HepG2 (cell line): ENCODE measurements around the gene PRDX4. TPM values are rescaled to one million over a fixed set of nuclear protein-coding genes. Genes with fewer than 3 reads are reported as not detected.

Source experiments
- ATAC-seq: fragments of 200-7000 bp; cut with Tn5 transposase; 3 replicates; pipeline ENCODE4 v1.9.1; 2020; ENCODE audit warnings: mild to moderate bottlenecking, moderate library complexity
- BruUV-seq: library from RNA; stranded (reverse); fragments of 400-500 nt; replicated peaks from 2 replicates; lab custom pipeline; 2021; lab: Mats Ljungman, UMichigan
- CTCF ChIA-PET: fragments of 300-600 bp; formaldehyde crosslinking; extraction: SDS; loops from one replicate; lab custom pipeline; 2021; ENCODE audit warnings: low total read pairs, inconsistent platforms, low intra/inter-chr PET ratio; lab: Yijun Ruan, JAX
- POLR2A ChIA-PET: fragments of 350-600 bp; sonication (Branson Sonifier 250); formaldehyde crosslinking; loops from one replicate; lab custom pipeline; 2020; ENCODE audit warnings: antibody characterized with exemption, inconsistent platforms; lab: Yijun Ruan, JAX
- DNase-seq: peaks from one replicate; pipeline ENCODE4 v3.0.0-alpha.2; 2015; ENCODE audit warnings: low spot score
- FAIRE-seq: peaks from 3 replicates; lab custom pipeline; 2011; peaks lifted over from hg19 to GRCh38; lab: Jason Lieb, UNC
- H2AFZ ChIP-seq: one replicate; pipeline ENCODE4 v1.6.1; 2011; ENCODE audit warnings: low read length, inconsistent platforms
- H3K27ac ChIP-seq: fragments of 300-600 bp; 3 replicates; pipeline ENCODE4 v1.8.0; 2011; ENCODE audit warnings: mixed run types, mild to moderate bottlenecking, mixed read lengths, low read length, inconsistent platforms; ENCODE audit not compliant: insufficient read depth; ENCODE audit errors: extremely low read length
- H3K27me3 ChIP-seq, 2 experiments: fragments of 200-600 bp in 1 of 2; 2 replicates in 1 of 2; 3 replicates in 1 of 2; pipeline versions ENCODE4 v1.6.0 to v1.8.0; 2011; ENCODE audit warnings: low read length in 2 of 2, mild to moderate bottlenecking in 2 of 2, moderate library complexity in 2 of 2, inconsistent platforms in 1 of 2; ENCODE audit not compliant: insufficient read depth in 2 of 2, control insufficient read depth in 1 of 2
- H3K36me3 ChIP-seq, 2 experiments: fragments of 200-600 bp in 1 of 2; replicated peaks in 1 of 2; 2 replicates in 1 of 2; 3 replicates in 1 of 2; pipeline versions ENCODE4 v1.5.1 to v1.8.0; 2011; ENCODE audit warnings: low read length in 2 of 2, inconsistent platforms in 1 of 2; ENCODE audit not compliant: insufficient read depth in 2 of 2, control insufficient read depth in 1 of 2
- H3K4me1 ChIP-seq: 2 replicates; pipeline ENCODE4 v1.5.1; 2012; ENCODE audit warnings: low read length, inconsistent platforms; ENCODE audit not compliant: insufficient read depth
- H3K4me2 ChIP-seq: 2 replicates; pipeline ENCODE4 v1.6.0; 2011; ENCODE audit warnings: low read depth, low read length, inconsistent platforms
- H3K4me3 ChIP-seq, 3 experiments: fragments of 200-600 bp in 1 of 3; sonication (generic), shearing (Covaris generic) in 1 of 3; replicated peaks in 1 of 3; 2 replicates each; pipeline ENCODE4 v1.5.1; 2011 to 2016; ENCODE audit warnings: low read length in 3 of 3, inconsistent platforms in 2 of 3, low read depth in 2 of 3, mild to moderate bottlenecking in 2 of 3, control low read depth in 1 of 3, mixed read lengths in 1 of 3; ENCODE audit not compliant: insufficient read depth in 1 of 3
- H3K79me2 ChIP-seq: one replicate; pipeline ENCODE4 v1.6.1; 2011; ENCODE audit warnings: low read length, inconsistent platforms; ENCODE audit not compliant: insufficient read depth
- H3K9ac ChIP-seq: 2 replicates; pipeline ENCODE4 v1.6.0; 2011; ENCODE audit warnings: mild to moderate bottlenecking, low read depth, low read length, inconsistent platforms; ENCODE audit not compliant: insufficient read depth
- H3K9me3 ChIP-seq: 2 replicates; pipeline ENCODE4 v1.5.1; 2012; ENCODE audit warnings: mild to moderate bottlenecking, low read length
- H4K20me1 ChIP-seq: 2 replicates; pipeline ENCODE4 v1.6.0; 2011; ENCODE audit warnings: inconsistent platforms, mild to moderate bottlenecking, low read length, moderate library complexity; ENCODE audit not compliant: insufficient read depth
- CENPT ChIP-seq: sonication (generic); formaldehyde crosslinking; IDR thresholded peaks from 2 replicates; pipeline ENCODE4 v1.8.0; 2022; ENCODE audit warnings: low read depth, mild to moderate bottlenecking, moderate library complexity, missing genetic modification reagents
- FOXP4 ChIP-seq: sonication (generic); formaldehyde crosslinking; IDR thresholded peaks from 2 replicates; pipeline ENCODE4 v1.4.0; 2020; ENCODE audit warnings: missing genetic modification reagents
- HIVEP1 ChIP-seq: sonication (generic); formaldehyde crosslinking; IDR thresholded peaks from 2 replicates; pipeline ENCODE4 v1.4.0; 2020; ENCODE audit warnings: mild to moderate bottlenecking, missing genetic modification reagents
- KMT2A ChIP-seq: sonication (generic); formaldehyde crosslinking; IDR thresholded peaks from 2 replicates; pipeline ENCODE4 v1.4.0; 2020; ENCODE audit warnings: missing genetic modification reagents
- MTF2 ChIP-seq: sonication (generic); formaldehyde crosslinking; IDR thresholded peaks from 2 replicates; pipeline ENCODE4 v1.5.0; 2020; ENCODE audit warnings: missing genetic modification reagents, borderline replicate concordance
- MYNN ChIP-seq: sonication (generic); formaldehyde crosslinking; IDR thresholded peaks from 2 replicates; pipeline ENCODE4 v1.4.0; 2020; ENCODE audit warnings: mild to moderate bottlenecking, low read depth, missing genetic modification reagents
- NFKB2 ChIP-seq: sonication (generic); formaldehyde crosslinking; IDR thresholded peaks from 2 replicates; pipeline ENCODE4 v1.4.0; 2020; ENCODE audit warnings: missing genetic modification reagents, borderline replicate concordance
- RBFOX2 ChIP-seq: fragments of 200-400 bp; formaldehyde crosslinking; IDR thresholded peaks from 2 replicates; pipeline ENCODE4 v1.6.1; 2017; ENCODE audit warnings: low read depth, mild to moderate bottlenecking, low read length
- RXRB ChIP-seq: IDR thresholded peaks from 2 replicates; pipeline ENCODE4 v1.6.1; 2016; ENCODE audit warnings: borderline replicate concordance, missing genetic modification reagents, missing compliant biosample characterization
- ZBTB3 ChIP-seq: sonication (generic); formaldehyde crosslinking; IDR thresholded peaks from 2 replicates; pipeline ENCODE4 v1.4.0; 2020; ENCODE audit warnings: low read depth, mild to moderate bottlenecking, moderate library complexity, missing genetic modification reagents, borderline replicate concordance
- ZNF225 ChIP-seq: sonication (generic); formaldehyde crosslinking; IDR thresholded peaks from 2 replicates; pipeline ENCODE4 v1.4.0; 2020; ENCODE audit warnings: mild to moderate bottlenecking, missing genetic modification reagents
- ZNF230 ChIP-seq: sonication (generic); formaldehyde crosslinking; IDR thresholded peaks from 2 replicates; pipeline ENCODE4 v1.4.0; 2020; ENCODE audit warnings: mild to moderate bottlenecking, missing genetic modification reagents
- ZNF326 ChIP-seq: sonication (generic); formaldehyde crosslinking; IDR thresholded peaks from 2 replicates; pipeline ENCODE4 v1.4.0; 2020; ENCODE audit warnings: missing genetic modification reagents, borderline replicate concordance
- WGBS: methylation state at CpG from one replicate; pipeline ENCODE4 v1.1.6; 2017; ENCODE audit warnings: low lambda C conversion rate; 5-methylcytosine and 5-hydroxymethylcytosine counted together
- in situ Hi-C: cut with HindIII; loops from 2 replicates; pipeline ENCODE4 v1.10.0; 2017; ENCODE audit warnings: low pct_unique_long_range_greater_than_20kb; ENCODE audit not compliant: extremely low pct_ligation_motif_present
- intact Hi-C: fragments of 100-400 bp; cut with micrococcal nuclease; formaldehyde crosslinking; loops from one replicate; pipeline ENCODE4 v1.10.0; 2022; ENCODE audit not compliant: unreplicated experiment
- polyA plus RNA-seq, 8 experiments: library from polyadenylated mRNA; depleted of rRNA in 3 of 8; stranded (reverse) in 7 of 8; unstranded in 1 of 8; fragments of >200 nt; fragmentation: Illumina TruSeq in 4 of 8; extraction: Trizol in 4 of 8; gene quantifications; 2 replicates each; pipeline versions ENCODE4 v1.2.1 to v1.2.3, GENCODE V29; 2011 to 2016; ENCODE audit warnings: low read depth in 4 of 8, missing spikeins in 1 of 8, mixed read lengths in 1 of 8; ENCODE audit not compliant: insufficient read depth in 1 of 8
- total RNA-seq, 5 experiments: library from RNA; depleted of rRNA; stranded (reverse); fragments of >200 nt; fragmentation: Illumina TruSeq; extraction: Trizol; gene quantifications; 2 replicates each; pipeline ENCODE4 v1.2.3, GENCODE V29; 2016; ENCODE audit warnings: low read depth in 1 of 5
- TF ChIP-seq, protein P1 (sequence below): sonication (generic); formaldehyde crosslinking; IDR thresholded peaks from 2 replicates; pipeline ENCODE4 v1.4.0; 2020; ENCODE audit warnings: mild to moderate bottlenecking, missing genetic modification reagents
- TF ChIP-seq, protein P2 (sequence below): sonication (generic); formaldehyde crosslinking; IDR thresholded peaks from 2 replicates; pipeline ENCODE4 v1.4.0; 2020; ENCODE audit warnings: low read depth, mild to moderate bottlenecking, missing genetic modification reagents
- TF ChIP-seq, protein P3 (sequence below): sonication (generic); formaldehyde crosslinking; IDR thresholded peaks from 2 replicates; pipeline ENCODE4 v1.8.0; 2022; ENCODE audit warnings: missing genetic modification reagents, mild to moderate bottlenecking, inconsistent platforms, borderline replicate concordance

The PRDX4 gene
- total and polyA plus RNA-seq, 2 of the 13 experiments (the other 11 are each of a cell fraction or from before 2014, with no cell fraction given): 217 to 252 TPM

DNA sequence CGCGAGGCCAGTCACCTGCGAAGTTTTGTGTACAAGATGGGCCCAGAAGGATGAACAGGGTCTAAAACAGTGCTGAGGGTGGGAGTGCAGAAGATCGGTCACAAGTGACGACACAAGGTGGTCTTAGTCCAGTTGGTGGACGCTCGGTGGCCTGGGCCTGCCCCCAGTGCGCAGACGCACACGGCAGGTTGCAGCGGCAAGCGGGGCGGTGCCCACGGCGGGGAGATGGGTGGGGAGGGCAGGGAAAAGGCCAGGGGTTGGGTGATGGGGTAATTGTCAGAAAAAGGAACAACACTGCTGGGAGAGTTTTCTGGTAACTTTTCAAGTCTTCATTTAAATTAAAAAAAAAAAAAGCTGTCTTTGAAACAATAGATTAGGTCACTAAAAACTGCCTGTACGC lies 1.0 kb upstream of the PRDX4 start:
- no peak for DNase-seq
- no TSS peak for BruUV-seq
- Histone ChIP-seq H2AFZ (no peak overlapping the region), H3K79me2 (peaks cover 24% of the 10 kb centered on the region), H3K27me3 (no peaks in the 10 kb centered on the region), H3K9ac (no peak overlapping the region), H3K27ac (no peak overlapping the region), H4K20me1 (no peaks in the 10 kb centered on the region), H3K9me3 (no peaks in the 10 kb centered on the region), H3K4me2 (no peak overlapping the region), H3K4me1 (peaks cover 5% of the 10 kb centered on the region; the same call in 1 of the 2 replicates), H3K4me3 (no peak overlapping the region), H3K36me3 (no peaks in the 10 kb centered on the region)
- 96% methylated on average over 16 of the region's 16 CpGs for WGBS
- no peak for FAIRE-seq
- ChIA-PET CTCF (no interaction called here), POLR2A (no interaction called here)
- no peak for ATAC-seq
- intact Hi-C loops: no loop called here
- TF ChIP-seq RXRB (CRISPR knock-in tag) (no peak), ZNF225 (no peak), MTF2 (no peak), MYNN (CRISPR knock-in tag) (no peak), NFKB2 (CRISPR knock-in tag) (no peak), ZBTB3 (no peak), ZNF230 (CRISPR knock-in tag) (no peak), HIVEP1 (CRISPR knock-in tag) (no peak), CENPT (CRISPR knock-in tag) (no peak), FOXP4 (CRISPR knock-in tag) (no peak), RBFOX2 (no peak), KMT2A (CRISPR knock-in tag) (no peak), ZNF326 (CRISPR knock-in tag) (no peak)
- TF ChIP-seq, protein P1, sequence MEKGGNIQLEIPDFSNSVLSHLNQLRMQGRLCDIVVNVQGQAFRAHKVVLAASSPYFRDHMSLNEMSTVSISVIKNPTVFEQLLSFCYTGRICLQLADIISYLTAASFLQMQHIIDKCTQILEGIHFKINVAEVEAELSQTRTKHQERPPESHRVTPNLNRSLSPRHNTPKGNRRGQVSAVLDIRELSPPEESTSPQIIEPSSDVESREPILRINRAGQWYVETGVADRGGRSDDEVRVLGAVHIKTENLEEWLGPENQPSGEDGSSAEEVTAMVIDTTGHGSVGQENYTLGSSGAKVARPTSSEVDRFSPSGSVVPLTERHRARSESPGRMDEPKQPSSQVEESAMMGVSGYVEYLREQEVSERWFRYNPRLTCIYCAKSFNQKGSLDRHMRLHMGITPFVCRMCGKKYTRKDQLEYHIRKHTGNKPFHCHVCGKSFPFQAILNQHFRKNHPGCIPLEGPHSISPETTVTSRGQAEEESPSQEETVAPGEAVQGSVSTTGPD (CRISPR knock-in tag): no peak
- TF ChIP-seq, protein P2, sequence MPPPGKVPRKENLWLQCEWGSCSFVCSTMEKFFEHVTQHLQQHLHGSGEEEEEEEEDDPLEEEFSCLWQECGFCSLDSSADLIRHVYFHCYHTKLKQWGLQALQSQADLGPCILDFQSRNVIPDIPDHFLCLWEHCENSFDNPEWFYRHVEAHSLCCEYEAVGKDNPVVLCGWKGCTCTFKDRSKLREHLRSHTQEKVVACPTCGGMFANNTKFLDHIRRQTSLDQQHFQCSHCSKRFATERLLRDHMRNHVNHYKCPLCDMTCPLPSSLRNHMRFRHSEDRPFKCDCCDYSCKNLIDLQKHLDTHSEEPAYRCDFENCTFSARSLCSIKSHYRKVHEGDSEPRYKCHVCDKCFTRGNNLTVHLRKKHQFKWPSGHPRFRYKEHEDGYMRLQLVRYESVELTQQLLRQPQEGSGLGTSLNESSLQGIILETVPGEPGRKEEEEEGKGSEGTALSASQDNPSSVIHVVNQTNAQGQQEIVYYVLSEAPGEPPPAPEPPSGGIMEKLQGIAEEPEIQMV (CRISPR knock-in tag): no peak
- TF ChIP-seq, protein P3, sequence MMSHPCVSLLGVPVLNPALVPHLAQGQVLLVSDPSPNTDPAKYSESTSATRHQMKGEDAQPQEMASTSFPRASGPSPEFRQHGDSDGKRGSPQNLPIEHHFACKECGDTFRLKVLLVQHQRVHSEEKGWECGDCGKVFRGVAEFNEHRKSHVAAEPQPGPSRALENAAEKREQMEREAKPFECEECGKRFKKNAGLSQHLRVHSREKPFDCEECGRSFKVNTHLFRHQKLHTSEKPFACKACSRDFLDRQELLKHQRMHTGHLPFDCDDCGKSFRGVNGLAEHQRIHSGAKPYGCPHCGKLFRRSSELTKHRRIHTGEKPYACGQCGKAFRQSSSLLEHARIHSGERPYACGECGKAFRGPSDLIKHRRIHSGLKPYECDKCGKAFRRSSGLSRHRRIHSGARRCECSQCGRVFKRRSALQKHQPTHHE (CRISPR knock-in tag): no peak
- in situ Hi-C loops: no loop called here
